Measurements from ENCODE around the gene TYROBP.
"Not testable (repeated sequence)": the region's sequence is repeated elsewhere in the genome, so short reads cannot be mapped to it uniquely, and the experiment has no call there.

The TYROBP gene

GRCh38 chr19:35898499-35898809, 9.6 kb downstream of the TYROBP start:
- no peak for DNase-seq

GRCh38 chr19:35897706-35898451, 10.2 kb downstream of the TYROBP start:
- DNase-seq: no peak

GRCh38 chr19:35896643-35897040, 11.5 kb downstream of the TYROBP start:
- DNase-seq: no peak

- no peak for DNase-seq
Observed at GRCh38 chr19:35895911-35896642, 12.0 kb downstream of the TYROBP start.

- no peak for DNase-seq
Observed at GRCh38 chr19:35894342-35894741, 13.8 kb downstream of the TYROBP start.

- not testable (repeated sequence) for DNase-seq
Observed at GRCh38 chr19:35891819-35892218, 16.3 kb downstream of the TYROBP start.

- DNase-seq: no peak
Observed at GRCh38 chr19:35890113-35890650, 17.9 kb downstream of the TYROBP start.

GRCh38 chr19:35889370-35890112, 18.6 kb downstream of the TYROBP start:
- no peak for DNase-seq

GRCh38 chr19:35888398-35888797, 19.7 kb downstream of the TYROBP start:
- no peak for DNase-seq

GRCh38 chr19:35887197-35887596, 20.9 kb downstream of the TYROBP start:
- DNase-seq: no peak

GRCh38 chr19:35885904-35886303, 22.2 kb downstream of the TYROBP start:
- DNase-seq: no peak

- no peak for DNase-seq
Observed at GRCh38 chr19:35885225-35885738, 22.8 kb downstream of the TYROBP start.

- no peak for DNase-seq
Observed at GRCh38 chr19:35883882-35884281, 24.2 kb downstream of the TYROBP start.

GRCh38 chr19:35882114-35882832, 25.8 kb downstream of the TYROBP start:
- no peak for DNase-seq

- peak in 3 of 4 experiments; percentile 34 to 60 (median 46) for DNase-seq
Observed at GRCh38 chr19:35879770-35880317, 28.3 kb downstream of the TYROBP start.

- DNase-seq: no peak
Observed at GRCh38 chr19:35879068-35879467, 29.0 kb downstream of the TYROBP start.

- DNase-seq: no peak
Observed at GRCh38 chr19:35874392-35874930, 33.6 kb downstream of the TYROBP start.

- no peak for DNase-seq
Observed at GRCh38 chr19:35872180-35872579, 35.9 kb downstream of the TYROBP start.

GRCh38 chr19:35871611-35872010, 36.5 kb downstream of the TYROBP start:
- no peak for DNase-seq

GRCh38 chr19:35870798-35871197, 37.3 kb downstream of the TYROBP start:
- DNase-seq: no peak

- not testable (repeated sequence) for DNase-seq
Observed at GRCh38 chr19:35870124-35870736, 37.9 kb downstream of the TYROBP start.

Data from activated naive CD4-positive, alpha-beta T cell (primary cell).